ENCODE measurements around the gene ENO3.
A peak's percentile ranks its signal among the peaks of the same experiment; 100 is the strongest.

The ENO3 gene

GRCh38 chr17:4934173-4934979, 16.5 kb upstream of the ENO3 start:
- peak; percentile 89 for DNase-seq
- in situ Hi-C loops (cut with MboI; ENCODE audit: low pct_unique_long_range_greater_than_20kb, low sequenced_read_pairs), result no loop called here

DNA sequence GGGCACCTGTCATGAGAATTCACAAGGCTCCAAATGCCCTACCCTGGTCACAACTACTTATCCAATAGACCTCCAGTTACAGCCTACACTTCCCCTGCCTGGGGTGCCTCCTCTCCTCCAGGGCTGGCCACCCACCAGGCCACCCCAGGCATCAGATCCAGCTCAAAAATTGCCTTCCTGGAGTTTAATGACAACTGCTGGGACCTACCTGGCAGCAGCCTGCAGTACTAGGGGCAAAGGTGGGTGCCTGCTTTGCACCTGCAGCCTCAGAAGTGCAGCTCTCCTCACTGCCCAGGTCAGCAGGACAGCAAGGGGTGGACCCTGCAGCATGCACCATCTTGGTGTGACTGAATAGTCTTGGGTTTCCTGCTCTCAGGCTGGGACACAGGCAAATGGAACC, 15.3 kb upstream of the ENO3 start:
- in situ Hi-C loops (cut with MboI; ENCODE audit: low pct_unique_long_range_greater_than_20kb, low sequenced_read_pairs), result no loop called here
- DNase-seq, result no peak

- DNase-seq, result no peak
- in situ Hi-C loops (cut with MboI; ENCODE audit: low pct_unique_long_range_greater_than_20kb, low sequenced_read_pairs), result no loop called here
Measured at GRCh38 chr17:4936436-4936835, 14.5 kb upstream of the ENO3 start.

DNA sequence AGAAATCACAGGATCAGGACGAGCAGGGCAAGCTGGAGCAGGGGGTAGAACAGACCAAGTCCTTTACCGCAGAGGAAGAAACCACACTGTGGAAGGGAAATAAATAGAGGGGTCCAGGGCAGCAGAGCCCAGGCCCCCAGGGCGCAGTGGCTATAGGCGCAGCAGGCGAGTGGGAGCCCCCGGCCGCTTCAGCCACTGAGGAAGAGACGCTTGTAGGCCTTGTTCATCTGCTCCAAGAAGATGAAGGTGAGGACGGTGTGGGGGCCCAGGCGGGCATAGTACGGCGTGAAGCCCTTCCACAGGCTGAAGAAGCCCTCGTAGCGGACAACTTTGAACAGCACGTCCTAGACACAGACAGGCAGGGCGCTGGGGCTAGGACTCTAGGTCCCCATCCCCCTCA, 13.4 kb upstream of the ENO3 start:
- no peak for DNase-seq
- in situ Hi-C loops (cut with MboI; ENCODE audit: low pct_unique_long_range_greater_than_20kb, low sequenced_read_pairs), result no loop called here

- no peak for DNase-seq
- in situ Hi-C loops (cut with MboI; ENCODE audit: low pct_unique_long_range_greater_than_20kb, low sequenced_read_pairs), result no loop called here
Measured at GRCh38 chr17:4938069-4938491, 12.8 kb upstream of the ENO3 start.

GRCh38 chr17:4938688-4939545, 12.0 kb upstream of the ENO3 start:
- in situ Hi-C loops (cut with MboI; ENCODE audit: low pct_unique_long_range_greater_than_20kb, low sequenced_read_pairs), result no loop called here
- DNase-seq, result no peak

DNA sequence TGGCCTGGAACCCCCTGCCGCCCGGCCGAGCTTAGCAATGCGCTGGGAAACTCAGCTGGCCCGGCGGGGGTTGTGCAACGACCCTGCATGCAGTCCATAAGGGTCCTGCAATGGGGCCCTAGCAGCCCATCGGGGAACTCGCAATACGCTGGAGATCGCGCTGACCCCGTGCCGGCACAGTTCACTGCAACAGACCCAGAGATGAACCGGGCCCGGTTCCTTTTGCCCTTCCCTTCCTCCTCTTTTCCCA, 11.4 kb upstream of the ENO3 start:
- DNase-seq, result no peak

GRCh38 chr17:4939796-4940554, 10.9 kb upstream of the ENO3 start, which contains the start of the genes RNF167 and SLC25A11:
Gene RNF167, plus strand, starts transcription at chr17:4940268. Its CDS starts 642 bp downstream, at chr17:4940910.
Gene SLC25A11, minus strand, starts transcription at chr17:4940046. Its CDS starts 136 bp downstream, at chr17:4939910.
- DNase-seq, result peak; percentile 99
- in situ Hi-C loops (cut with MboI; ENCODE audit: low pct_unique_long_range_greater_than_20kb, low sequenced_read_pairs), result no loop called here

More for the DNA sequence above, 11.4 kb upstream of the ENO3 start:
- in situ Hi-C loops (cut with MboI; ENCODE audit: low pct_unique_long_range_greater_than_20kb, low sequenced_read_pairs), result no loop called here

GRCh38 chr17:4940555-4941318, 10.2 kb upstream of the ENO3 start:
- in situ Hi-C loops (cut with MboI; ENCODE audit: low pct_unique_long_range_greater_than_20kb, low sequenced_read_pairs), result no loop called here
- no peak for DNase-seq

DNA sequence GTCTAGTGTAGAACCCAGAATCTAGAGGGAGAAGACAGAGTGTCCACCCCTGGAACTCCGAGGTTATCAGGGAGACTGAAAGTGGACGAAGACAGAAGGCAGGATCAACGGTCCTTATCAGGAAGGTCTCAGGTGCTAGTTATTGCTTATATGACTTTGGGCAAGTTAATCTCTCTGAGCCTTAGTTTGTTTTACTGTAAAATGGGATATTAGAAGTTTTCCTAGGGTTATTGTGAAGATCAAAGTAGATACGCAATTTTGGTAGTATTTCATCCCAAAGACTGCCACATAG, 9.7 kb upstream of the ENO3 start:
- in situ Hi-C loops (cut with MboI; ENCODE audit: low pct_unique_long_range_greater_than_20kb, low sequenced_read_pairs), result no loop called here
- no peak for DNase-seq

- no peak for DNase-seq
- in situ Hi-C loops (cut with MboI; ENCODE audit: low pct_unique_long_range_greater_than_20kb, low sequenced_read_pairs), result no loop called here
Measured at GRCh38 chr17:4942760-4943508, 8.0 kb upstream of the ENO3 start.

DNA sequence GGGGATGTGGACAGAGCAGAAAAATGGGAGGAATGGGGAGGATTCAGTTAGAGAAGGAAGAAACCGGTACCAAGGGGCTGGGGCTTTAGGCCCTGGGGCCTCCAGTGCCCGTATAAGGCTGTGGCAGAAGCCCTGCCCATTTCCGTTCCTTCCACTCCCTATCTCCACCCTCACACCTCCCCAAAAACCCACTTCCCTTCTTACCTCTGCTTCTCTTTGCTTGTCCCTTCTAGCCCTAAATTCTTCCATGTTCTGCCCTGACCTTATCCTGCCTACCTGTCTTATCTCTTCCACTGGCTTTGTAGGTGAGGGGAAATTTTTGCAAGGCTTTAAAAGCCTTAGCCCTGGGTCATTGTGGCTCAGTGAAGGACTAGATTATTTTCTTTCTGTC, 6.8 kb upstream of the ENO3 start:
- peak; percentile 89 for DNase-seq
- in situ Hi-C loops (cut with MboI; ENCODE audit: low pct_unique_long_range_greater_than_20kb, low sequenced_read_pairs), result no loop called here

- in situ Hi-C loops (cut with MboI; ENCODE audit: low pct_unique_long_range_greater_than_20kb, low sequenced_read_pairs), result no loop called here
- DNase-seq, result no peak
Measured at GRCh38 chr17:4944554-4945175, 6.3 kb upstream of the ENO3 start.

DNA sequence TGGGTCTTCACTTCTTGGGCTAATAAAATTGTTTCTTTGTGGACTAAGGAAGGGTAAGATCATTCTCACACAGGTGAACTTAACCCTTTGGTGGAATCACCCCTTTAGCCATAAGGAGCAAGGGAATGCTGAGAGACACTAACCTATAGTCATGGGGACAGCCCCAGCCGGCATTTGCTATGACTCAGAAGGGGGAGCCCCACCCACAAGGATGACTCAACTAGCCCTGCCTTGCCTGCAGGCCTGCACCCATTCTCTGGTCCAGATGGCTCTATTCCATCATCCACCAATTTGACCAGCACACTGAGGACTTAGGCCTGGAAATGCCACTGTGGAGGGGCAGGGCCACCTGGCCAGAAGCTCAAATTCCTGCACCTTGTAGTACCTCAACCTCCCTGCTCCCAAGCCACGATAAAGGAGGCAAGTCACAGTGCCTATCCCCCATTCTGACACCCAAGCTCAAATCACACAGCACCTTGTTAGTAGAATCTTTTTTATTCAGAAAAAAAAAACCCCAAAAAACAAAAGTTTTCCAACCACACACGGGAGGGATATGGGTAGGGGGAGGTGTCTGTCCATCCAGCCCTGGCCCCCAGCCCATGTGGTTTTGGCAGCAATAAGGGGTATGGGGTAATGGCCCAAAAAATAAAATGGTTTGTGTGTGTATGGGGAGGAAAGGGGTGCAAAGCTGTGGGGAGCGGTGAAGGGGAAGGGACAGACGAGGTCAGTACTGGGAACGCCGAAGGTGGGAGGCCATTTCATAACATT, 5.6 kb upstream of the ENO3 start:
- no peak for DNase-seq

GRCh38 chr17:4945944-4946280, 5.0 kb upstream of the ENO3 start:
- in situ Hi-C loops (cut with MboI; ENCODE audit: low pct_unique_long_range_greater_than_20kb, low sequenced_read_pairs), result no loop called here

More for the DNA sequence above, 5.6 kb upstream of the ENO3 start:
- in situ Hi-C loops (cut with MboI; ENCODE audit: low pct_unique_long_range_greater_than_20kb, low sequenced_read_pairs), result no loop called here

GRCh38 chr17:4946312-4946976, 4.5 kb upstream of the ENO3 start:
- in situ Hi-C loops (cut with MboI; ENCODE audit: low pct_unique_long_range_greater_than_20kb, low sequenced_read_pairs), result no loop called here

More at GRCh38 chr17:4945944-4946280, 5.0 kb upstream of the ENO3 start:
- no peak for DNase-seq

DNA sequence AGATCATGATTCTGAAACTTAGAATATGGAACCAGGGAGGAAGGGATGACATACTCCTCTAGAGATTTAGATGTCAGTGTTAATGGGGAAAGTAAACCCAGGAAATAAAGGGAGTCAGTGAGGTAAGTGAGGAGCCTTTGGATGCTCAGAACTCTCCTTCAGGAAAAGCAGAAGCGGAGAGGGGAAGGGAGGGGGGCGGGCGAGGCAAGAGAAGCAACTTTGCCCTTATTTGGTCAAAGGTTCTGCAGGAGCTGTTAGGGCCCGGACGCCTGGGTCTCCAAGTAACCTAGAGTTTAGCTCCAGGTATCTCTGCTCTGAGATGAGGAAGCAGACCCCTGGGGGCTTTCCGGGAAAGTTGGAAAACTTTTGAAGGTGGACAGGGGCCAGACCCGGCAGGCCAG, 3.9 kb upstream of the ENO3 start:
- in situ Hi-C loops (cut with MboI; ENCODE audit: low pct_unique_long_range_greater_than_20kb, low sequenced_read_pairs), result no loop called here
- peak; percentile 54 for DNase-seq

More at GRCh38 chr17:4946312-4946976, 4.5 kb upstream of the ENO3 start:
- no peak for DNase-seq
